HEK293 (cell line): ENCODE measurements around the gene IFNL2.
A peak's percentile ranks its signal among the peaks of the same experiment; 100 is the strongest.

ENCODE experiments used
- EGR2 ChIP-seq: fragments of 450-650 bp; formaldehyde crosslinking; IDR thresholded peaks from 2 replicates; pipeline ENCODE4 v1.5.1; 2016; ENCODE audit warnings: low read depth, missing biosample characterization, missing genetic modification characterization
- HOXA7 ChIP-seq: sonication (generic); formaldehyde crosslinking; IDR thresholded peaks from 2 replicates; pipeline ENCODE4 v1.8.1; 2022; ENCODE audit warnings: missing genetic modification reagents, borderline replicate concordance
- KLF9 ChIP-seq: fragments of 450-650 bp; formaldehyde crosslinking; IDR thresholded peaks from 2 replicates; pipeline ENCODE4 v1.5.1; 2016; ENCODE audit warnings: missing biosample characterization, missing genetic modification characterization, low read depth
- MYNN ChIP-seq: fragments of 450-650 bp; formaldehyde crosslinking; IDR thresholded peaks from 2 replicates; pipeline ENCODE4 v1.5.1; 2016; ENCODE audit warnings: missing biosample characterization, missing genetic modification characterization, borderline replicate concordance
- SETDB1 ChIP-seq: IDR thresholded peaks from one replicate; pipeline ENCODE4 v1.6.1; 2017; ENCODE audit warnings: mild to moderate bottlenecking, low read length, moderate library complexity, mixed read lengths; ENCODE audit not compliant: insufficient read length
- YY2 ChIP-seq: fragments of 450-650 bp; formaldehyde crosslinking; IDR thresholded peaks from 2 replicates; pipeline ENCODE4 v1.5.1; 2016; ENCODE audit warnings: missing biosample characterization, missing genetic modification characterization
- ZBTB20 ChIP-seq: fragments of 450-650 bp; formaldehyde crosslinking; IDR thresholded peaks from 2 replicates; pipeline ENCODE4 v1.5.1; 2016; ENCODE audit warnings: missing biosample characterization, missing genetic modification characterization
- ZEB2 ChIP-seq: fragments of 450-650 bp; formaldehyde crosslinking; IDR thresholded peaks from 2 replicates; pipeline ENCODE4 v1.5.1; 2016; ENCODE audit warnings: missing biosample characterization, missing genetic modification characterization
- ZFP37 ChIP-seq: fragments of 450-650 bp; formaldehyde crosslinking; IDR thresholded peaks from 2 replicates; pipeline ENCODE4 v1.5.1; 2016; ENCODE audit warnings: missing biosample characterization, missing genetic modification characterization
- ZNF16 ChIP-seq: fragments of 450-650 bp; formaldehyde crosslinking; IDR thresholded peaks from 2 replicates; pipeline ENCODE4 v1.5.1; 2016; ENCODE audit warnings: low read depth, missing biosample characterization, missing genetic modification characterization
- ZNF174 ChIP-seq: fragments of 450-650 bp; formaldehyde crosslinking; IDR thresholded peaks from 2 replicates; pipeline ENCODE4 v1.5.0; 2017; ENCODE audit warnings: missing biosample characterization, mild to moderate bottlenecking, missing genetic modification characterization
- ZNF223 ChIP-seq: fragments of 450-650 bp; formaldehyde crosslinking; IDR thresholded peaks from 2 replicates; pipeline ENCODE4 v1.5.1; 2016; ENCODE audit warnings: missing biosample characterization, missing genetic modification characterization
- ZNF23 ChIP-seq: fragments of 450-650 bp; formaldehyde crosslinking; IDR thresholded peaks from 2 replicates; pipeline ENCODE4 v1.5.1; 2016; ENCODE audit warnings: missing biosample characterization, missing genetic modification characterization, borderline replicate concordance
- ZNF426 ChIP-seq: fragments of 450-650 bp; formaldehyde crosslinking; IDR thresholded peaks from 2 replicates; pipeline ENCODE4 v1.5.1; 2017; ENCODE audit warnings: missing biosample characterization, missing genetic modification characterization, mild to moderate bottlenecking, inconsistent platforms, moderate library complexity
- ZNF768 ChIP-seq: fragments of 450-650 bp; formaldehyde crosslinking; IDR thresholded peaks from 2 replicates; pipeline ENCODE4 v1.5.1; 2018; ENCODE audit warnings: missing biosample characterization, mild to moderate bottlenecking, missing genetic modification characterization
- ZNF777 ChIP-seq: fragments of 450-650 bp; formaldehyde crosslinking; IDR thresholded peaks from 2 replicates; pipeline ENCODE4 v1.5.1; 2017; ENCODE audit warnings: missing biosample characterization, missing genetic modification characterization, borderline replicate concordance
- ZNF791 ChIP-seq: fragments of 450-650 bp; formaldehyde crosslinking; IDR thresholded peaks from 2 replicates; pipeline ENCODE4 v1.5.1; 2016; ENCODE audit warnings: missing biosample characterization, missing genetic modification characterization
- ZNF830 ChIP-seq: fragments of 450-650 bp; IDR thresholded peaks from 2 replicates; pipeline ENCODE4 v1.5.0; 2018; ENCODE audit warnings: missing biosample characterization, missing genetic modification characterization, low read depth, mild to moderate bottlenecking, moderate library complexity
- ZNF837 ChIP-seq: fragments of 450-650 bp; formaldehyde crosslinking; IDR thresholded peaks from 2 replicates; pipeline ENCODE4 v1.5.1; 2016; ENCODE audit warnings: missing biosample characterization, missing genetic modification characterization
- ZSCAN18 ChIP-seq: fragments of 450-650 bp; formaldehyde crosslinking; IDR thresholded peaks from 2 replicates; pipeline ENCODE4 v1.5.1; 2016; ENCODE audit warnings: missing biosample characterization, missing genetic modification characterization

IFNL2 gene

DNA sequence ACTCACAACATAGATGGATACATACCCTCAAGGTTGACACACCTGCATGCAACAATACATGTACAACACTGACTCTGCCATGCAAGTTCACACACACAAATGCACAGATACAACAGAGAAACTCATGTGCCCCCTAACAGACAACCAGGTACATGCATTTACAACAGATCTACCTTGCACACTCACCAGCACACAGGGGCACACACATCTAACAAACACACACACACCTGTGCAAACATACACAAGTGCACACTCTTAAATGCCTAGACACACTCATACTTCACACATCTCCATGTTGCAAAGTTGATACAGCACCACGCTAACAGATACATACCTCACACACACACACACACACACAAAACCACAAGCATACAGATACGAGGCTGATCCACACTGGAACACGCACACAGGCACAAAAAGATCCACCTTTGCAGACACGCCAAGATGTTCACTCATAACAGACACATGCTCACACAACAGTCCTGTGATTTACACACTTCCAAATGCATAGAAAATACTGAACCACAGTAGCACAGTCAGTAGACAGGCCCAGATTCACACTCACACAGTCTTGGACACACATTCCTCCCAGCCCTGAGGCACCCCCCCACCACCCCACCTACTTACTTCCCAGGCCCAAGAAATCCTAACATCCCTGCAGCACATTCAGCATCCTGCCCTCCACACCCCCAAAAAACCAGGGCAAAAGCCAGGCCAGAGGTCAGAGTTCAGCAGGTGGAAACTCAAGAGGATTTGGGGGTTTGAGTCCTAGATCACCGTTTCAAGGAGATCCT lies 51.1 kb downstream of the IFNL2 start (continued):
- TF ChIP-seq ZSCAN18 (no peak), SETDB1 (no peak), HOXA7 (CRISPR knock-in tag) (no peak), ZNF837 (tag by site-specific recombination) (peak; percentile 15; the same call in 1 of the 2 replicates), ZNF23 (tag by site-specific recombination) (no peak), EGR2 (tag by site-specific recombination) (peak; percentile 29; the same call in 1 of the 2 replicates), ZNF777 (tag by site-specific recombination) (peak; percentile 39; the same call in 1 of the 2 replicates), ZNF223 (tag by site-specific recombination) (no peak), ZFP37 (no peak), ZEB2 (no peak), ZNF830 (tag by site-specific recombination) (no peak), ZNF791 (tag by site-specific recombination) (0 out of 2 replicates have a peak, but pooled peaks have one; percentile 27), ZBTB20 (tag by site-specific recombination) (peak; percentile 65), ZNF174 (tag by site-specific recombination) (no peak), MYNN (tag by site-specific recombination) (0 out of 2 replicates have a peak, but pooled peaks have one; percentile 18), YY2 (tag by site-specific recombination) (0 out of 2 replicates have a peak, but pooled peaks have one; percentile 56), ZNF426 (tag by site-specific recombination) (no peak), ZNF768 (tag by site-specific recombination) (no peak), ZNF16 (no peak), KLF9 (tag by site-specific recombination) (peak; percentile 18; the same call in 1 of the 2 replicates)
